ENCODE measurements around the gene SDHA.
"Not testable (repeated sequence)": the region's sequence is repeated elsewhere in the genome, so short reads cannot be mapped to it uniquely, and the experiment has no call there.

The SDHA gene

DNA sequence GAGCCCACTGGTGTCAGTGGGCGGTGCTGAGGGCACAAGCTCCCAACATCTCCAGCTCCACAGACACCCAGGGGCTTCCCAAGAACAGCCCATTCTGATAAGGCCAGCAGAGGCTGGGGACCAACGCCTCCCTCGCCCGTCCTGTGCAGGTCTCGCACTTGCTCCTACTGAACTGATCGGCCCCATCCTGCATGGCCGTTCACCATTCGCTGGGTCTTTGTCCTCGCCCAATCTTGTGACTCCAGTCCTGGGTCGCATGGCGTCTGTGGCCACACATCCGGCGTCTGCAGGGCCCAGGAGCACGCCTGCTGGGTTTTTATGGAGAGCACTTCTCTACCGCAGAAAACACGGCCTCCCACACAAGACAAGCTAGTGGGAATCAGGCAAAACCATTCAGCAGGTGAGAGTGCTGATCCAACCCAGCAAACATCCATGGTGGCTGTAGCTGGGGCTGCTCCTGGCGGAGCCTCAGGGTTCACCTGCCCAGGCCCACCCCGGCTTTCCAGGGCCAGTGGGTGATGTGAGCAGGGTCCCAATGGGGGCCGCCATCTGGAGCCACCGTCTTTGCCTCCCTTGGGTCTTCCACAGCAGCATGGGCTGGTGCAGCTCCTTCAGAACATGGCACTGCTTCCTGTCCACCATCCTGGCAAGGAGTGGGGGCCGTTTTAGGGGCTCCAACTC, 19.5 kb upstream of the SDHA start:
- DNase-seq (ENCODE audit: low read depth), result no peak

DNA sequence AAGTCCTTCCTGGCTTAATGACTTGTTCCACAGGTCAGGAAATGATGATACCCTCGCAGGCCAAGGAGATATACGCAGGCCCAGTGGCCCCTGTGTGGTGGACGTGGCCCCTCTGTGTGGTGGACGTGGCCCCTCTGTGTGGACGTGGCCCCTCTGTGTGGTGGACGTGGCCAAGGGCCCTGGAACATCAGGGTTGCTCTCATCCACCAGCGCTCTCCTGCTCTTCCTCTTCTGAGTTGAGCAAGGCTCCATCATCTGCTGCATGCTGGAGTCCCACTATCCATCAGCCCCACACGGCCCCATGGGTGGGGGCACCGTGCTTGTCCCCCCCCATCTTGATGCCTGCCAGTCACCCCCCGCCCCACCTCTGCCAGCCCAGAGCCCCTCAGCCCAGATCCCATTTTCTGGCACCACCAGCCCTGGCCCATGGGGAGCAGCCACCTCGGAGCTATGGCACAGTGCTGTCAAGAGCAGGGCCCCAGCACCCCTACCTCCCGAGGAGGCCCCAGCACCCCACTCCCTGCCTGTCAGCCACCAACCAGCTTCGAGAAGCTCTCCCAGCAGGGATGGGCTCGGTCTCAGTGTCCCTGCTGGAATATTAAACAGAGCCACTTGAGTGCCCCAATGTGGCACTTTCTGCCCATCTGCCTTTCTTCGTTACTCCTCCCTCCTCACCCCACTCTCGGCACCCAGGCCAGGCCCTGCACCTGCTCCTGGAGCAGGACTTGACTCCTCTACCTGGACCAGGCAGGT, 18.7 kb upstream of the SDHA start:
- DNase-seq (ENCODE audit: low read depth), result no peak

DNA sequence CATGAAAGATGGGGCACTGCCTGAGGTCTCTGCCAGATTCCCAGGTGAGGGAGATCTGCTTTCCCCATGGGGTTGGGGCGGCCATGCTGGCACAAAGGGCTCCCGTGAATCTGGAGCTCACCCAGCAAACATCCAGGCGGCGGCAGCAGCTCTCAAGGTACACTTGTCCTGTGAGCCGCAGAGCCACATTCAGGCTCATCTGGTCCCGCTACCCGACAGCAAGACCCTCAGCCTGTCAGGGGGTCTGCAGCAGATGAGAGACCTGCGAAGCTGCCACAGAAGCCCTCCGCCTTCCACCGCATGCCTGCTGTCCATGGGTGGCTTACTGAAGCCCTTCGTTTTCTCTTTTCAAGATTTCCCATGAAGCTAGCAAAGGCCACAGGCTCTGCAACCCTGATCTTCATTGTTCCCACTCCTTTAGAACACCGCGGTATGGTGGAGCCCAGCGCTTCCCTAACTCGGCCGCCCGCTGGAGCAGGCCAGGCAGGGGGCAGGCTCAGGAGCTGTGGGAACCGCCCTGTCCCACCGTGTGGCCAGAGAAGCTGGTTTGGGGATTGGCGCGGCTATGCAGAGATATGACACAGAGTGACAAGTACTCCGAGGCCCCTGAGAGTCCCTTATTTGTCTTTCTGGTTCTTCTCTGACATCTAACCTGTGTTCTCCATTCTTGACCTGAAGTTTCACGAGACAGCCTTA, 18.0 kb upstream of the SDHA start:
- no peak for DNase-seq (ENCODE audit: low read depth)

DNA sequence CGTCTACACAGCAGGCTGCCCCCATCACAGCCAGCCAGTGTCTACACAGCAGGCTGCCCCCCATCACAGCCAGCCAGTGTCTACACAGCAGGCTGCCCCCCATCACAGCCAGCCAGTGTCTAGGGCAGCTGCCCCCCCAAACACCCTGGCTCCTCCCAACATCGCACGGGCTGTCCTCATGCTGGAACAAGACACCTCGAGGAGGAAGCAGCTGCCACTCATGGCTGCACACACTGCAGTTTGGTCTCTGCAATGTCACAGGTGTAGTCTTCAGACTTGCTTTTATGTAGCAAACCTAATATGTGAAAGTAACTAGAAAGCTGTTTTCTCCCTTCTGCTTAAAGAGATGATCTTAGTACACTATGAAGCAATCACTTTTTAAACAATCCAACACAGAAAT, 17.1 kb upstream of the SDHA start:
- no peak for DNase-seq (ENCODE audit: low read depth)

DNA sequence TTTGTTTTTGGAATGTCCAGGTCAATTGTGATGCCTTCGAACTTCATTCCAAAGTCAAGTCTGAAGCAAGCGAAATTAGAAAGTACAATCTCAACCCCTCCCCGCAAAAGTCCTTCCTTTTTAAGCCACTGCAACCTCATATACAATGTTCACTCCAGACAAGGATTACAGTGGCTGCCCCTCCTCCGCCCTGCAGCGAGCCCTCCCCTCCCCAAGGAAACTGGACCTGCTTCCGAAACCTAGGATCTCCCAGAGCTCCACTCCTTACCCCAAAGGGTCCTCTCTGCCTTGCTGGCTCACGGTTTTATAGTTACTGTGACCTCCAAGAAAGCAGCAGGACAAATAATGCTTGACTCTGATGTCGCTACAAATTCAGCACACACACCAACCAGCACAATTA, 16.4 kb upstream of the SDHA start:
- DNase-seq (ENCODE audit: low read depth), result no peak

DNA sequence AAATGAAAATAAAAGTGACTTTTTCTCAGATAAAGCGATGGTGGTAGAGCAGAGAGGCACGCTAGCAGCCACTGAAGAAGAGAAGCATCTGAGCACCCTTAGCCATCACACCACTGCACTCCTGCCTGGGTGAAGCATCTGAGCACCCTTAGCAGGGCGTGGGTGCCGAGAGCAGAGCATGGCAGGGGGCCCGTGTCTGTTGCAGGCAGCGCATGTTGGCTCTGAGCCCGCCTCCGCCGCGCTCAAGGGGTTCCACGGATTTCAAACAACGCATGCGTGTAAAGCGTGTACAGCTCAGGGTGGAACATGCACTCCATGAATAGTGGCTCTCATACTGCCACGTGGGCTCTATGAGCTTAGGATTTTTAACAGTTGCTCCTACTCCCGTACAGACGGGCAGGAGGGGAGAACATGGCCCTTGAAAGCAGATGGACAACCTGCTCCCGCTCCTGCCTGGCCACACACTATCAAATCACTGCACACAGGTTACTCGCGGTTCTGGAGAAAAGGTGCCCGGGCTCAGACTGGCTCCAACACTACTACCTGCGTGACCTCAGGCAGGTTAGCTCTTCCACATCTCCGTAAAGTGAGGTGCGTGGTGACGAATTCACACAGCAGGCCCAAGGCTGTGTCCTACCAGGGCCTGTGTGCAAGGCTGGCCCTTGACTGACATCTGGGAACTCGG, 14.7 kb upstream of the SDHA start:
- DNase-seq (ENCODE audit: low read depth), result no peak

DNA sequence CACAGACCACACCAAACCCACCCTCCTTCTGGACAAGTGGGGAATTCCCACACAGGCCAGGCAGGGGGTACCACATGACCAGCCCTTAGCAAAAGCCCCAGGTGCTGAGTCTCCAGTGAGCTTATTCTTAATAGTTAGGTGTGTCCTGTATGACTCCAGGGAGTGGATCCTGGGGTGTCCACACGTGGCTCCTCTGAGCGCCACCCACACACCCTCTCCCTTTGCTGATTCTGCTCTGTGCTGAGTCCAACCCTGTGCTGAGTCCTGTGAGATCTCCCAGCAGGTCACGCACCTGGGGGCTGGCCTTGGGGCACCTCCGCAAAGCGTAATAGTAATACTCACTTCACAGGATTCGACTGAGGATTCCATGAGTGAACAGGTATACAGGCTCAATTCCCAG, 14.1 kb upstream of the SDHA start:
- no peak for DNase-seq (ENCODE audit: low read depth)

DNA sequence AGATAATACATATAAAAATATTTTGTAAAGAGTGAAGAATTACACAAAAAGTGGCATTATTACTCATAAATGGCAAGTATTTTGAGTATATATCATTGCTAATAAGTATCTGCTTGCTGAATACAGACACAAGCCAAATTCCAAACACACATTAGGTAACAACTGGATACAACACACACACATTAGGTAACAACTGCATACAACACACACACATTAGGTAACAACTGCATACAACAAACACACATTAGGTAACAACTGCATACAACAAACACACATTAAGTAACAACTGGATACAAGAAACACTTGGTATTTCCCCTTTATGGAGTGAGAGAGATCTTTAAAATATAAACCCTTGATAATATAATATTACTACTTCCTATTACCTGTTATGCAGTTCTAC, 13.7 kb upstream of the SDHA start:
- no peak for DNase-seq (ENCODE audit: low read depth)

DNA sequence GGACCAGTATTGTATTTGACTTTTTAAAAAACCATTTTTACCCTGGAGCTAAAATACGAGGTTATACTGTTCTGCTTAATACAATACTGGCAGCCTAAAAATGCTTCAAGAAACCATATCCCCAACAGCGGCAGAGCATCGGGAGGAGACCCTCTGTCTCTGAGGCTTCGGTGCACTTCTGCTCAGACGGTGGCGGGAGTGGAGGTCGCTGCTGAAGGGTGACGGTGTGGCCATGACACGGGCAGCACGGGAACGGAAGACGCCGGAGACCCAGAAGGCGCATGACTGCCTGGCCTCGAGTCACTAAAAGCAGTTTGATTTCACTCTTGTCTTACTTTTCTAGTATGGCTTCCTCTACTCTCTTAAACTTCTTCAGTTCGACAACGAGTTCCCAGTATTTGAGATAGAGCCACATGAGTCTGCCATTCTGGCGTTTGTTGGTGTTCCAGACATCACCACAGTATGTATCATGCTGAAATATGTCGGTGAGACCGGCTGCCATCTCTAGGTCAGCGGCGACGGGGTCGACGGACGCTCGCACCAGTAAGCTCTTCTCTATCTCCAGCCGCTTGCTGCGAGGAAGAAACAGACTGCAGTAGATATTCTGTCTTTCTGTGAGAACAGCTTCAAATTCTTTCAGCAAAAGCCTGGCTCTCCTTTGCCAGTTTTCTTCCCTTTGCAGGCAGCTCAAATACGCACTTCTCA, 13.0 kb upstream of the SDHA start:
- DNase-seq (ENCODE audit: low read depth), result no peak

DNA sequence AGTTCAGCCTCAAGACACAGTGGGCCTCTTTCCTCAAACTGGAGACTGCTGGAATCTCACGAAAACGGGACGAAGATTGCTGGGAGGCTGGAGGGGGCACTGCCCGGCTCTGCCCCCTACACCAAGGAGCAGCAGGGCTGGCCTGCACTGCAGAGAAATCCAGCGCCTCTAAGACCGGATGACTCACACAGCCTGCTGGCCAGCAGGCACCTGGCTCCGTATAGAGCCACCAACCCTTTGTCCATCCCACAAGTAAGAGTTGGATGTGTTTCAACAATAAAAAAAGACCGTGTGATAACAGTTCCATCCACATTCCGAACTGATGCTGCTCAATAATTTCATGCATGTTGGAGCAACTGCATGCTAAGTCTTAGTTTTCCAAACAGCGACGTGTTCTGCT, 11.7 kb upstream of the SDHA start:
- DNase-seq (ENCODE audit: low read depth), result no peak

DNA sequence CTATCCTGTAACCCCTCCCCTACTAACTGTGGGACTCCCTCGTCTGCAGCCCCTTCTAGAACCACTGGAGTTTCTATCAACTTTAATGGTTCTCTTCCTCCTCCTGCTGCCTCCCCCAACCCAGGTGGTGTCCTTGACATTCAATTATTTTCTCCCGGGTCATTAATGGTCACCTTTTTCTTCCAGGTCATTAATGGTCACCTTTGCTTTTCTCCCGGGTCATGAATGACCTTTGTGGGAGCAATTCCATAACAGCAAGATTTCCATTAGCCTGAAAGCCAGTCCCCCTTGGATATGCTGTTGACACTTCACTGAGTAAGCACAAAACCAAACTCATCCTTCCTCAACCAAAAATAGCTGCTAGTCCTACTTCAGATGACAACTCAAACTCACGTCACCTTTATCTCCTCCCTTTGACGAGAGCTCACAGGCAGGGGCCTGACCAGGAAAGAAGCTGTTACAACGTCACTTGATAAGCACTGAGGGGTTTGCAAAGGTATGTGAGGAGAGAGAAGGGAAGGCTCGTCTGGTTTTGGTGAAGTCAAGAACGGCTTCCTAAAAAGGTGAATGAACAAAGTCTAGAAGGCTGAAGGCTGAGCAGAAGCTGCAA, 11.1 kb upstream of the SDHA start:
- no peak for DNase-seq (ENCODE audit: low read depth)

DNA sequence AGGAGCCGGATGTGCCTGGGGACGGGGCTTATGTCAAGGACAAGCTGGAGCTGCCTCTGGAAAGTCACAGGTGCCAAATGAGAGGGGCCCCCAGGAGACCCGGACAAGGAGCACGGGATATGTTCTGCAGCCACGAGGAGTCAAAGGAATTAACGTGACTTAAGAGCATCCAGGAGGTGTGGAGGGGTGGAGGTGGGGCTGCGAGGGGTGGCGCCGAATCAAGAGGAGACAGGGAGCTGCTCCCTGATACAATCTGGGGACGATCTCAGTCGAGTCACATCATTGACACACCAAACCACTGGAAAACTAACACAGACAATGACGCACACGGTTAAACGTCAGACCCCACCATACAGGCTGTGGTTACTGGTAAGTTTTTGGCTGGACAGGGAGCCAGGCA, 10.5 kb upstream of the SDHA start:
- DNase-seq (ENCODE audit: low read depth), result no peak

DNA sequence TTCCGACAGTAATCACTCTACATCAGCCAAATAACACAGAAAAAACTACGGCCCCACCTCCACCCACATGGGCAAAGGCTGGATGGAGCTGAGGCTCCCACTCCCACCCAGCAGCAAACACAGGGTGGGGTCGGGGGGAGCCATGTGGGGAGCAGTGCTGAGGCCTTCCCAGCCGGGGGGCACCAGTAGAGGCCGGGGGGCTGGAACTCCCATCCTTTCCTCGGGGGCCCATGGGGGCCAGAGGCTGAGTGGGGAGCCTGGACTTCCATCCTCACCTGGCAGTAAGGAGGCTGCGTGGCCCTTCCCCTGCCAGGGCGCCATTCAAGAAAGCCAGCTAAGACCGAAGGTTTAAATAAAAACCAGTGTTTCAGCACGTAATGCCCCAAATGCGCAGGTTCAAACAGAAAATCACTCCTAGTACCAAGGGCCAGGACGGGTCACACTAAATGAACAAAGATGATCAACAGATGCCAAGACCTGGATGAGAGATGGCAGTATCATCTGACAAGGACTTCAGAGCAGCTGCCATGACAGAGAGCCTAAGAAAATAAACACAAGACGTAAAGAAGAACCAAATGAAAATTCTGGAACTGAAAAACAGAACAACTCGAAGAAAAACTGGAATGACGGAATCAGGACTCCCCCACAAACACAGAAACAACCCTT, 9.5 kb upstream of the SDHA start:
- DNase-seq (ENCODE audit: low read depth), result no peak

DNA sequence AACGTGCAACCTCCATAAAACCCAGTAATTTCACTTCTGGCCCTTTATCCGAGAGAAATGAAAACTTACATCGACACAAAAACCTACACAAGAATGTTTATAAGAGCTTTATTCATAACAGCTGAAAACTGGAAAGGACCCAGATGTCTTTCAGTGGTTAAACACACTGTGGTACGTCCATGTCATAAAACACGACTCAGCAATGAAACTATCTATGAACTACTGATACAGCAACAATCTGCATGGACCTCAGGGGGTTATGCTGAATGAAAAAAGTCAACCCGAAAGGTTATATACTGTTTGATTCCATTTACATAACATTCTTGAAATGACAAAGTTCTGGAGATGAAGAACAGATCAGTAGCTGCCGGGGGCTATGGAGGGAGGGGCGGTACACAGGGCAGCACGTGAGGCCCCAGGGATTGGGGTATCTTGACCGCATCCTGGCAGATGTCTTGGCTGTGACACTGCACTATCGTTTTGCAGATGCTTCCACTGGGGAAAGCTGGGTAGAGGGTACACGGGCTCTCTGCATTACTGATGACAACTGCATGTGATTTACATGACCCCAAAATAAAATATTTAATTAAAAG, 4.2 kb upstream of the SDHA start:
- no peak for DNase-seq (ENCODE audit: low read depth)

DNA sequence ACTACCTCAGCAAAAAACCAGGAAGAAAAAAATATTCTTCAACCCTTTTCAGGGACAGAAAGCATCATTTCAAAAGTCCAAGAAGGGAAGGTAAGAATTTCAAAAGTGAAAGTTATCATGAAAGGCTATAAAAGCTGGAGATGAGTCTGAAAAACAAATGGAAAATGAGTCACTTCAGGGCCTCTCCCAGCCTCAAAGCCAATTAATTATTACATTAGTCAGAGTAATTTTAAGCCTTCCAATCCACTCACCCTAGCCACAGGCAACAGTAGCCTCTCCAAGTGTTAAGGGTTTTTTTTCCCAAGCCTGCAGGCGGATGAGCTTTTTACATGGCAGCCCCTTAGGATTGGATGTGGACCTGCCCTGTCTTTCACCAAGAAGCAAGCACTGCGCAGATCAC, 2.9 kb upstream of the SDHA start:
- not testable (repeated sequence) for DNase-seq (ENCODE audit: low read depth)

DNA sequence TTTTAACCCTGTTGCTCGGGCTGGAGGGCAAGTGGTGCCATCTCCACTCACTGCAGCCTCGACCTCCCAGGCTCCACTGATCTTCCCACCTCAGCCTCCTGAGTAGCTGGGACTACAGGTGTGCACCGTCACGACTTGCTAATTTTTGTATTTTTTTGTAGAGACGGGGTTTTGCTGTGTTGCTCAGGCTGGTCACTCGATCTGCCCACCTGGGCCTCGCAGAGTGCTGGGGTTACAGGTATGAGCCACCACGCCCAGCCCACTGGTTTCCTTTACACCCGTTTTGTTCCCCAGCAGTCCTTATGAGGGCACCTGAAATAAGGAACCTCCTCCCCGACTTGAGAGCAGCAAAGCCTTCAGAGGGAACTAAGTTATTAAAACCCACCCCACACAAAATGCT, 2.0 kb upstream of the SDHA start:
- DNase-seq (ENCODE audit: low read depth), result not testable (repeated sequence)

DNA sequence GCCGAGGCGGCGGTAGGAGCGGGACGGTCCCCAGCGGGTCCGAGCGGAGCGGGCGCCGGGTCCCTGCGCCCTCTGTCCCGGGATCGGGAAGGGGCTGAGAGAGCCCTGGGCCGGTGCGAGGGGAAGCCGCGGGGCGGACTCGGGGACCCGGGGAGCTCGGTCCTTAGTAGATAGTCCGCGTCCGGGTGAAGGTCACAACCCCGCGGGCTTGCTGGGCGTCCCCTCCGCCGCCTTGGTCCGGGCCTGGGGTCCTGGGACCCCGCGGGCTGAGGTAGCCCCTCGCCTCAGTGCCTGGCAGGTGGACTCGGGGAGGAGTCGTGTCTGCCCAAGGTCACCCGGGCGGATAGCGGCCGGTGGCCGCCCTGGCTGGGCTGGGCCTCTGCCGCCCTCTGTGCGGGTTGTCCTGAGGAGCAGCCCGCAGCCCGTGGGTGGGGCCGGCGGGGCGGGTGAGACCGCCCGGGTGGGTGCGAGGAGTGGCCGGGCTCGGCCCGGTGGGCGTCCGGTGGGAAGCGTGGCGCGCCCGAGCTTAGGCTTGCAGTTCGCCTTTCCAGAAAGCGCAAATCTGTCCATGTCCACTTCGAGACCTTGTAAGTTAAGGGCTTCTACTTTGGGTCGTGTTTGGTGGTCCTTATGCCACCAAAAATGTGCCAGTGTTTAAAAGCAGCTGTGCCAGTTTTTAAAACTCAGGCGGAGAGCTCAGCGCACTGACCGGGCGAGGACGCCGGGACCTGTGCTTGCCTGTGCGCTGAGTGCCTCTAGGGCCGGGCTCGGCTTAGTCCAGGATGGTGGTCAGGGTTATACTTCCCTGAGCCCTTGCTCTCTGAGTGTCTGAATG, 554 bp downstream of the SDHA start:
- DNase-seq (ENCODE audit: low read depth), result no peak

DNA sequence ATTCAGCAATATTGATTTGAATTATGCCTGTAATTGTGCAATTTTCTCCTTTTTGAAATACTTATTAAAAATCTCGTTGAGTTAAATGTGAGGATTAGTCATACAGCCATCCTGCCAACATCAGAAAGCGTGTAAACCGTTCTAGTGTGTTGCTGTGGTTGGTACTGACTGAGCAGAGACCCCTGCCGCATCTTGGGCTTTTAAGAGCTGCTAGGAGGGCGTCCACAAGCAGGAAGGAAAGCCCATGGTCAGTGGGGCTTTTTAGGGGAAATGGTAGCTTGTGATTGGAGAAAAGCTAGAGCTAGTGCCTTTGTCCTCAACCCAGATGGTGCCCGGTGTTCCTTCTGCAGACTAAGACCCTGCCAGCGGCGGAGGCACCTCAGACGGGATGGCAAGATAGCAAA, 1.3 kb downstream of the SDHA start:
- no peak for DNase-seq (ENCODE audit: low read depth)

DNA sequence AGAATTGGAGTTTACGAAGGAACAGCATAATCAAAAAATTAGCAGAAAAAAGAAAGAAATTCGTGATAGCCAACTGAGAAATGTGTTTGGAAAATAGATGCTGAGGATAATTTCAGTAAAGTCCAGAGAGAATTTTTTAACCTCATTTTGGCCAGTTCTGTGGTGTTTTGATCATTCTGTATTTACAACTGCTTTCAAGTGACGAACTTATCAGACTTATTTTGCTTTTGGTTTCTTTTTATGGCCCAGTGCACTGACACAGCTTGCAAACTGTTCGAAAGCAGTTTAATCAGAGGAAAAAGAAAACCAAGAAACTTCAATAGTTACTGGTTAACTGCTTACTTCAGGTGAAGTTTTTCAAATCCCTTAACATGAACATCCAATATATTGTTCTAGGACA, 1.9 kb downstream of the SDHA start:
- no peak for DNase-seq (ENCODE audit: low read depth)
